Measurements from ENCODE around the gene PNMT.
"Not testable (repeated sequence)": the region's sequence is repeated elsewhere in the genome, so short reads cannot be mapped to it uniquely, and the experiment has no call there.

The PNMT gene

DNA sequence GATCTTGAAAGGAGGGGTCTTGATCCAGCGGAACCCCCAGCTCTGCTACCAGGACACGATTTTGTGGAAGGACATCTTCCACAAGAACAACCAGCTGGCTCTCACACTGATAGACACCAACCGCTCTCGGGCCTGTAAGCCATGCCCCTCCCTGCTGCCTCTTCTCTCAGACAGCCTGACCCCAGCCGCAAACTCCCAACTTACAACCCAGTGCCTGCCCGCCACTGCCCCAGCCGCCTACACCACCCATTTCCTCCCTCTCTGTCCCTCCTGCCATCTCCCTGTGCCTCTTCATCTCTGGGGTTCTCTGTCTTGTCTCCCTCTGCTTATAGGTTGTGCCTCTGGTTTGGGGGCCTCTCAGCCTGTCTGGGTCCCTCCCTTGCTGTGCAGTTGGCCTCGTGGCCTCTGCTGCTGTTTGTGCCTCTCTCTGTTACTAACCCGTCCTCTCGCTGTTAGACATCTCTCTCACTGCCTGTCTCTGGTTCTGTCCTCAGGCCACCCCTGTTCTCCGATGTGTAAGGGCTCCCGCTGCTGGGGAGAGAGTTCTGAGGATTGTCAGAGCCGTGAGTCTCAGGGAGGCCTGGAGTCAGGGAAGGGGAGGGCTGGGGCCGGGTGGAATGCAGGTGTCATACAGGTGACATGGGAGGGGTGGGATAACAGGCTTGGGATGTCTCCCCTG, 41.2 kb downstream of the PNMT start:
- FAIRE-seq = no peak
- no peak for DNase-seq (ENCODE audit: low spot score)

DNA sequence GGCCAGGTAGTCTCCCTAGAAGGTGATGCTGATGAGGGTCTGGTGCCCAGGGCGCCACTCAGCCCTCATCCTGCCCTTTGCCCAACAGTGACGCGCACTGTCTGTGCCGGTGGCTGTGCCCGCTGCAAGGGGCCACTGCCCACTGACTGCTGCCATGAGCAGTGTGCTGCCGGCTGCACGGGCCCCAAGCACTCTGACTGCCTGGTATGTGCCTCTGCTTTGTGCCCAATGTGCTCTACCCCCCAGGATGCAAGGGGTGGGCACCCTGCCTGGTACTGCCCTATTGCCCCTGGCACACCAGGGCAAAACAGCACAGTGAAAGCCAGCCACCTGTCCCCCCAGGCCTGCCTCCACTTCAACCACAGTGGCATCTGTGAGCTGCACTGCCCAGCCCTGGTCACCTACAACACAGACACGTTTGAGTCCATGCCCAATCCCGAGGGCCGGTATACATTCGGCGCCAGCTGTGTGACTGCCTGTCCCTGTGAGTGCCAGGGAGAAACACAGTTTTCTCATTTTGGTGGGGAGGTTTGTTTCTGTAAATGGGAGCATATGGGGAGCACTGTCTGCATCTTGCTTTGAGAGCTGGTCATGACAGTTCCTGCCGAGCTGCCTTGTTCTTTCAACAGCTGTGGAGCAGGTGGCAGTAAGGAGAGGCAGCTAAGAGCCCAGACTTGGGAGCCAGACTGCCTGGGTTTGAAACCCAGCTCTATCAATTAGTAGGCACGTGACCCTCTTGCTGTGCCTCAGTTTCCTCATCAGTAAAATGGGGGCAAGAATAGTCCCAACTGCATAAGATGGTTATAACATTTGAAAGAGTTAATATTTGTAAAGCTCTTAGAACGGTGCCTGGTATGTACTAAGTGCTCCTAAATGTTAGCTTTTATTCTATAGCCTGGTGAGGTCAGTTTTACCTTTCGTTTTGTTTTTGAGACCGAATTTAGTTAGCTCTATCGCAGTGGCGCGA, 42.0 kb downstream of the PNMT start:
- FAIRE-seq = no peak

DNA sequence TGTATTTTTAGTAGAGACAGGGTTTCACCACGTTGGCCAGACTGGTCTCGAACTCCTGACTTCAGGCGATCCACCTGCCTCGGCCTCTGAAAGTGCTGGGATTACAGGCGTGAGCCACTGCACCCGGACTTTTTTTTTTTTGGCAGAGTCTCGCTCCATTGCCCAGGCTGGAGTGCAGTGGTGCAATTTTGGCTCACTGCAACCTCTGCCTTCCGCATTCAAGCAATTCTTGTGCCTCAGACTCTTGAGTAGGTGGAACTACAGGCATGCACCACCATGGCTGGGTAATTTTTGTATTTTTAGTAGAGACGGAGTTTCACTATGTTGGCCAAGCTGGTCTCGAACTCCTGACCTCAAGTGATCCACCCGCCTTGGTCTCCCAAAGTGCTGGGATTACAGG, 42.8 kb downstream of the PNMT start:
- not testable (repeated sequence) for DNase-seq (ENCODE audit: low spot score); FAIRE-seq

More for the DNA sequence above, 42.0 kb downstream of the PNMT start:
- DNase-seq (ENCODE audit: low spot score) = no peak

DNA sequence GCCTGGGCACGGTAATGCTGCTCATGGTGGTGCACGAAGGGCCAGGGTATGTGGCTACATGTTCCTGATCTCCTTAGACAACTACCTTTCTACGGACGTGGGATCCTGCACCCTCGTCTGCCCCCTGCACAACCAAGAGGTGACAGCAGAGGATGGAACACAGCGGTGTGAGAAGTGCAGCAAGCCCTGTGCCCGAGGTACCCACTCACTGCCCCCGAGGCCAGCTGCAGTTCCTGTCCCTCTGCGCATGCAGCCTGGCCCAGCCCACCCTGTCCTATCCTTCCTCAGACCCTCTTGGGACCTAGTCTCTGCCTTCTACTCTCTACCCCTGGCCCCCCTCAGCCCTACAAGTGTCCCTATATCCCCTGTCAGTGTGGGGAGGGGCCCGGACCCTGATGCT, 43.6 kb downstream of the PNMT start:
- DNase-seq (ENCODE audit: low spot score) (no peak), FAIRE-seq (no peak)

DNA sequence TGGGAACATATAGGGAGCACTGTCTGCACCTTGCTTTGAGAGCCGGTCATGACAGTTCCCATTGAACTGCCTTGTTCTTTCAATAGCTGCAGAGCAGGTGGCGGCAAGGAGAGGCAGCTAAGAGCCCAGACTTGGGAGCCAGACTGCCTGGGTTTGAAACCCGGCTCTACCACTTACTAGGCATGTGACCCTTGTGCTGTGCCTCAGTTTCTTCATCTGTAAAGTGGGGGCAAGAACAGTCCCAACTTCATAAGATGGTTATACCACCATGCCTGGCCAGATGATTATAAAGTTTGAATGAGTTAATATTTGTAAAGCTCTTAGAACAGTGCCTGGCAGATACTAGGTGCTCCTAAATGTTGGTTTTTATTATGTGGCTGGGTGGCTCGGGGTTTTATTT, 46.0 kb downstream of the PNMT start:
- DNase-seq (ENCODE audit: low spot score) (no peak), FAIRE-seq (no peak)

DNA sequence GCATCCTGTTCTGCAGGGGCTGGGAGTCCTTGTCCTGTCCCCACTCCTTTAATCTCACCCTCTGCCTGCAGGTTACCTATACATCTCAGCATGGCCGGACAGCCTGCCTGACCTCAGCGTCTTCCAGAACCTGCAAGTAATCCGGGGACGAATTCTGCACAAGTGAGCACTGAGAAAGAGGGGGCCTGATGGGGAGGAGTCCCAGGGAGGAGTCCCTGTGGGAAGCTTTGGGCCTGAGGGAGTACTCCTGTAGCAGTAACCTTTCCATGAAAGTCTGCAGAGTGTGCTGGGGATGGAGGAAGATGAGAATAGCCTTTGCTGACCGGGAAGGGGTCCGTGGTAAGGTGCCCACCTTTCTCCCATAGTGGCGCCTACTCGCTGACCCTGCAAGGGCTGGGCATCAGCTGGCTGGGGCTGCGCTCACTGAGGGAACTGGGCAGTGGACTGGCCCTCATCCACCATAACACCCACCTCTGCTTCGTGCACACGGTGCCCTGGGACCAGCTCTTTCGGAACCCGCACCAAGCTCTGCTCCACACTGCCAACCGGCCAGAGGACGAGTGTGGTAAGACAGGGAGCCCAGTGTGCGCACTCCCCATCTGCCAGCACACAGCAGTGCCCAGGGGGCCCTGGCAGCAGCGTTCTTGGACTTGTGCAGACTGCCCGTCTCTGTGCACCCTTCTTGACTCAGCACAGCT, 47.3 kb downstream of the PNMT start:
- no peak for DNase-seq (ENCODE audit: low spot score)
- FAIRE-seq = no peak

DNA sequence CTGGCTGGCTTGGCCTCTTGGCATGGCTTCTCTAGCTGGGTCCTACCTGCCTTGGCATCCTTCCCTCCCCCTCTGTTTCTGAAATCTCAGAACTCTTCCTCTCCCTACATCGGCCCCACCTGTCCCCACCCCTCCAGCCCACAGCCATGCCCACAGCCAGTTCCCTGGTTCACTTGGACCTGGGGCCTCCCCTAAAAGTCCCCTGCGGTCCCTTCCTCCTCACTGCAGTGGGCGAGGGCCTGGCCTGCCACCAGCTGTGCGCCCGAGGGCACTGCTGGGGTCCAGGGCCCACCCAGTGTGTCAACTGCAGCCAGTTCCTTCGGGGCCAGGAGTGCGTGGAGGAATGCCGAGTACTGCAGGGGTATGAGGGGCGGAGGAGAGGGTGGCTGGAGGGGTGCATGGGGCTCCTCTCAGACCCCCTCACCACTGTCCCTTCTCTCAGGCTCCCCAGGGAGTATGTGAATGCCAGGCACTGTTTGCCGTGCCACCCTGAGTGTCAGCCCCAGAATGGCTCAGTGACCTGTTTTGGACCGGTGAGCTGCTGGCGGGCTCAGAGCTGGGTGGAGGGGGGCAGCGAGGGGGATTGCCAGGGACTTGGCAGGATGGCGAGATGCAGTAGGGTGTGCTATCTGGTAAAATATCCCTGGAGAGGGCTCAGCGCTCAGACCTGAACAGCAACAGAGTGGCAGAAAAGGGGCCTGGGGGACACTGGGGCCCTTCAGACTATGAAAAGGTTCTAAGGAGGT, 48.0 kb downstream of the PNMT start:
- DNase-seq (ENCODE audit: low spot score) (no peak), FAIRE-seq (no peak)

DNA sequence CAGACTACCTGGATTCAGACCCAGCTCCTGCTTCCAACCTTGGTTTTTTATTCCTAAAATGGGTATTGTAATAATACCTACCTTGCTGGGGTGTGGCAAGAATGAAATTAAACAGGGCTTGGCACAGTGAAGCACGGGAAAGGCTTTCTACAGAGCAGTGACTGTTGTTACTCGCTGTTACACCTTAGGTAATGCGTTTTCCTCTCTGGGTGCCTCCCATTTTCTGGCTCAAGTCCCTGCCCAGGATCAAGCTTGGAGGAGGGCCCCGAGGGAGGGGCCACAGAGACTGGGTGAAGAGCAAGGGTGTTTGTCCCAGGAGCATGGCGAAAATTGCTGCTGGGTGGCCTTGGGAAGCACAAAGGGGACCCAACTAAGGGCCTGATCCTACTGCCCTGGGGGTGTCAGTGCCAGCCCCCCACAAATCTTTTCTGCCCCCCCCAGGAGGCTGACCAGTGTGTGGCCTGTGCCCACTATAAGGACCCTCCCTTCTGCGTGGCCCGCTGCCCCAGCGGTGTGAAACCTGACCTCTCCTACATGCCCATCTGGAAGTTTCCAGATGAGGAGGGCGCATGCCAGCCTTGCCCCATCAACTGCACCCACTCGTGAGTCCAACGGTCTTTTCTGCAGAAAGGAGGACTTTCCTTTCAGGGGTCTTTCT, 48.8 kb downstream of the PNMT start:
- no peak for DNase-seq (ENCODE audit: low spot score)
- no peak for FAIRE-seq

DNA sequence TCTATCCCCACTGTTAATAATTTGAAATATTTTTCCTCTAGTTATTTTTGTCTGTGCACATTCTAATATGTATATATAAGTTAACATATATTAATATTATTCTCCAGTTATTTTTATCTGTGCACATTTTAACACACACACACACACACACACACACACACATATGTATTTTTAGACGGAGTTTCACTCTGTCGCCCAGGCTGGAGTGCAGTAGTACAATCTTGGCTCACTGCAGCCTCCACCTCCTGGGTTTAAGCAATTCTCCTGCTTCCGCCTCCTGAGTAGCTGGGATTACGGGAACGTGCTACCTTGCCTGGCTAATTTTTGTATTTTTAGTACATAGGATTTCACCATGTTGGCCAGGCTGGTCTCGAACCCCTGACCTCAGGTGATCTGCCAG, 49.4 kb downstream of the PNMT start:
- FAIRE-seq = no peak
- no peak for DNase-seq (ENCODE audit: low spot score)

DNA sequence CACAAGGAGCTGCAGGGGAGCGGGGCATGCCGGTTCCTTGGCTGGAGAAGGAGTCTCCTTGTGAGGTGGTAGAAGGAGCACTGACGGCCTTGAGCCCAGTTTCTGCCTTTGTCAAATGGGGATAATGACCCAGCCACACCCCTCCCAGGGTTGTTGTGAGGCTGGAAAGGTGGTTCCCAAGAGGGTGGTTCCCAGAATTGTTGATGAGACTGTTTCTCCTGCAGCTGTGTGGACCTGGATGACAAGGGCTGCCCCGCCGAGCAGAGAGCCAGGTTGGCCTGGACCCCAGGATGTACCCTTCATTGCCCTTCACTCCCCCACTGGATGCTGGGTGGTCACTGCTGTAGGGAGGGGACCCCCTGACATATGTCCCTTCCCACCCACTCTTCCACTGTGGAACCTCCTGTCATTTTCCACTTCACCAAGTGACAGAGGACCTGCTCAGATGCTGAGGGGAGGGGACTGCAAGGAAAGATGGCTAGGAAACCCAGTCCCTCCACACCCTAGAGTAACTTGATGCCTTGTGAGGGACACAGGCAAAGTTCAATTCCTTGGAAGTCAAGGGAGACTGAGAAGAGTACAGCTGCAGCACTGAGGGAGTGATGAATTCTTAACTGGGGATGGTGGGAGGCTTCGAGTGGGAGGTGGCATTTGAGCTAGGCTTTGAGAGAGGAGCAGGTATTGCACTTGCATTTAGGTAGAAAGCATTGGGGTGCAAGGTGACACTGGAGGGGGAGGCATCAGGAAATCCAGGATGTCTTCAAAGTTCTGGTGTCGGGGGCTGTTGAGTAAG, 51.5 kb downstream of the PNMT start:
- no peak for FAIRE-seq

More for the DNA sequence above, 51.5 kb downstream of the PNMT start:
- no peak for DNase-seq (ENCODE audit: low spot score)
